Stomach (tissue), 9 donors: ENCODE results near the gene SCYL1. TPM values are rescaled to one million over a fixed set of nuclear protein-coding genes. Genes with fewer than 3 reads are reported as not detected.

Experiments
- DNase-seq, 2 donors: peaks; one replicate each; pipeline versions ENCODE4 v3.0.0 to v3.0.0-alpha.2; 2013 to 2019
- H3K27ac ChIP-seq, 5 donors: fragments of 200-600 bp in 4 of 5; sonication (generic) in 4 of 5; one replicate each; pipeline ENCODE4 v1.5.1; 2013 to 2019; ENCODE audit warnings: mild to moderate bottlenecking in 1 of 5, moderate library complexity in 1 of 5
- H3K27me3 ChIP-seq, 3 donors: fragments of 200-600 bp; sonication (generic); one replicate each; pipeline ENCODE4 v1.5.1; 2017 to 2019; ENCODE audit warnings: mixed run types in 1 of 3
- H3K36me3 ChIP-seq, 4 donors: fragments of 200-600 bp; sonication (generic); 1 replicate in 3 of 4; 2 replicates in 1 of 4; pipeline ENCODE4 v1.5.1; 2016 to 2019
- H3K4me1 ChIP-seq, 4 donors: fragments of 200-600 bp; sonication (generic); one replicate each; pipeline ENCODE4 v1.5.1; 2016 to 2019
- H3K4me3 ChIP-seq, 4 donors: fragments of 200-600 bp; sonication (generic) in 3 of 4; one replicate each; pipeline ENCODE4 v1.5.1; 2016 to 2019; ENCODE audit warnings: mild to moderate bottlenecking in 1 of 4
- H3K9me3 ChIP-seq, 4 donors: fragments of 200-600 bp; sonication (generic); one replicate each; pipeline ENCODE4 v1.5.1; 2016 to 2019
- EP300 ChIP-seq: sonication (generic); formaldehyde crosslinking; IDR thresholded peaks from one replicate; pipeline ENCODE4 v1.6.1; 2017; ENCODE audit warnings: antibody characterized with exemption
- POLR2A ChIP-seq, 4 donors: fragments of 450-650 bp; IDR thresholded peaks; one replicate each; pipeline ENCODE4 v1.6.1; 2016; ENCODE audit warnings: antibody characterized with exemption in 4 of 4, control low read depth in 2 of 4, mild to moderate bottlenecking in 1 of 4, moderate library complexity in 1 of 4
- POLR2AphosphoS5 ChIP-seq, 3 donors: sonication (generic); formaldehyde crosslinking; IDR thresholded peaks; one replicate each; pipeline ENCODE4 v1.6.1; 2016; ENCODE audit warnings: antibody characterized with exemption in 3 of 3
- WGBS, 5 donors: extraction: QIAGEN DNeasy Blood & Tissue Kit in 3 of 5; methylation state at CpG; one replicate each; pipeline versions ENCODE4 v1.1.5 to v1.1.7; 2013 to 2018; 5-methylcytosine and 5-hydroxymethylcytosine counted together
- intact Hi-C: fragments of 100-400 bp; cut with DNase I; formaldehyde crosslinking; loops from one replicate; pipeline ENCODE4 v1.15.1; 2023; ENCODE audit warnings: low total_unique reads
- polyA plus RNA-seq, 3 donors: library from polyadenylated mRNA; stranded (reverse); fragments of 200-250 nt; gene quantifications; one replicate each; pipeline ENCODE4 v1.2.3, GENCODE V29; 2013
- total RNA-seq, 5 donors: library from RNA; depleted of rRNA; stranded (reverse); fragments of >200 nt; gene quantifications; one replicate each; pipeline versions ENCODE4 v1.1.0 to v1.2.3, GENCODE V29; 2014 to 2016
- TF ChIP-seq, protein P1 (sequence below), 7 experiments: fragments of 450-650 bp in 4 of 7; fragments of 200-600 bp in 3 of 7; sonication (generic) in 3 of 7; IDR thresholded peaks; one replicate each; pipeline ENCODE4 v1.5.1; 2016 to 2019; ENCODE audit warnings: antibody characterized with exemption in 7 of 7, control low read depth in 2 of 7, mild to moderate bottlenecking in 1 of 7
- donor health status: healthy with polysubstance abuse.
- donor health status: Bipolar disorder and iron deficiency.
- donor health status: healthy.

The SCYL1 gene
- total and polyA plus RNA-seq, 8 donors: 3.5 to 94.8 (median 75.1) TPM

DNA sequence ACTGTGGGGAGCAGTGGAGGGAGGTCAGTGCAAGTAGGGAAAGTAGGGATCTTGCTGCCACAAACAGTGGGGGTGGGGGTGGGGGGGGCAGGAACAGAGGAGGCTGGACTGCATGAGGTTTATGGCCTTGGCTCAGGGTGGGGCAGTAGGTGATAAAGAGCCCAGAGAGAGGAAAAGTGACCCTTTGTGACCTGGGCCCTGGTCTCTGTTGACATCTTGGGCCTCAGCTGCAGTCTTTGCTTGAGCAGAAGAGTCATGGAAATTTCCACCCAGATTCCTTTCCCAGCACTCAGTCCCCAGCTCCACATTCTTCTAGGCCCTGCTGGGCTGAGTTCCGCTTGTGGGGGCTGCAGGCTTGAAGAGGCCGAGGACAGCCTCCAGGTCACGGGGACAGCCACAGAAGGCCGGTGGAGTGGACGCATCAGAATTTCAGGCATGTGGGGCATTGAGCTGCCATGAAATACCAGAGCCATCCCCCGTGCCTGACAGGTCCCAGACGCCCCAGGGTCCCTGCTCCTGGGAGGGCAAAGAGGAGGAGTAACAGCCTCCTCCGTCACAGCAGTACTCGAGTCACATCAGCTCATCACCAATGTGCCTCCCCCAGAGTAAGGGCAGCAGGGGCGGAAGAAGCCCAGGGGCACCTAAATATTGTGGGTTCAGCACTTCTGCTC is 35.7 kb upstream of the SCYL1 start:
- Histone ChIP-seq H3K27ac (peak overlapping the region; percentile 89 to 99 (median 99)), H3K9me3 (no peaks in the 10 kb centered on the region), H3K36me3 (no peaks in the 10 kb centered on the region), H3K27me3 (no peaks in the 10 kb centered on the region), H3K4me1 (peaks cover 88 to 96% (median 92%) of the 10 kb centered on the region in 4 donors), H3K4me3 (no peak overlapping the region)
- no peak for TF ChIP-seq POLR2A (IDR thresholded peaks at IDR 0.05)
- peak in 1 of 3 donors; percentile 40 for TF ChIP-seq POLR2AphosphoS5 (IDR thresholded peaks at IDR 0.05)
- DNase-seq: peak in 1 of 2 donors; percentile 83
- intact Hi-C loops: no loop called here
- 60 to 80% (median 77%) methylated on average over 9 to 10 of the region's 10 CpGs for WGBS, 5 donors

DNA sequence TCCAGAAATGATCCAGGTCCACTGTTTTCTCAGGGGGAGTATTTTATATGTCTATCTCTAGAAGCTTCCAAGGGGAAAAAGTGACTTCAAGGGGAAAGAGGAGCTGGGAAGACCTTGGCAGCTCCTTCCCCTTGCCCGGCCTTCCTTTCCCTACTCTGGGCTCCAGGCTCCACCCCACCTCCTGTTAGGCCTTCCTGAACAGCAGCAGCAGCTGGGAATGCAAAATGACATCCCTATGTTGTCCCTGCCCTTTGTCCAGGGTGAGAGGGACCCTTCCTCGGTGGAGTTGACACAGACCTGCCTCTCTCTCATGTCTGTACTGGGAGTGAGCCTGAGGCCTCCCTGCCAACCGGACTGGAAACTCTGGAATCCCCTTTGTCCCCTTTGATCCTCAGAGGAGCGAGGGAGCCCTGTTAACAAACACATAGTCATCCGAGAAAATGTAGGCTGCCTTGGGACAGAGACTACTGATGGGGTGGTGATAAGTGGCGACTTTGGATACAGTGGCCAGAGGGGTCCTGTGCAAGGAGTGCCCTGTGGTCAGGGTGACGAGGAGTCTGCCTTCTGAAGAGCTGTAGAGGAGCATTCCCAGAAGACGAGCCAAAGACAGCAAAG is 35.1 kb upstream of the SCYL1 start:
- no peak overlapping the region for H3K4me3 ChIP-seq
- 52 to 58% (median 55%) methylated on average over 8 of the region's 8 CpGs for WGBS, 5 donors
- intact Hi-C loops: no loop called here
- DNase-seq: peak; percentile 48 to 74
- H3K9me3 ChIP-seq: no peaks in the 10 kb centered on the region
- H3K36me3 ChIP-seq: no peaks in the 10 kb centered on the region
- H3K27ac ChIP-seq: peak overlapping the region; percentile 89 to 99 (median 99)
- H3K27me3 ChIP-seq: no peaks in the 10 kb centered on the region
- TF ChIP-seq, protein P1, sequence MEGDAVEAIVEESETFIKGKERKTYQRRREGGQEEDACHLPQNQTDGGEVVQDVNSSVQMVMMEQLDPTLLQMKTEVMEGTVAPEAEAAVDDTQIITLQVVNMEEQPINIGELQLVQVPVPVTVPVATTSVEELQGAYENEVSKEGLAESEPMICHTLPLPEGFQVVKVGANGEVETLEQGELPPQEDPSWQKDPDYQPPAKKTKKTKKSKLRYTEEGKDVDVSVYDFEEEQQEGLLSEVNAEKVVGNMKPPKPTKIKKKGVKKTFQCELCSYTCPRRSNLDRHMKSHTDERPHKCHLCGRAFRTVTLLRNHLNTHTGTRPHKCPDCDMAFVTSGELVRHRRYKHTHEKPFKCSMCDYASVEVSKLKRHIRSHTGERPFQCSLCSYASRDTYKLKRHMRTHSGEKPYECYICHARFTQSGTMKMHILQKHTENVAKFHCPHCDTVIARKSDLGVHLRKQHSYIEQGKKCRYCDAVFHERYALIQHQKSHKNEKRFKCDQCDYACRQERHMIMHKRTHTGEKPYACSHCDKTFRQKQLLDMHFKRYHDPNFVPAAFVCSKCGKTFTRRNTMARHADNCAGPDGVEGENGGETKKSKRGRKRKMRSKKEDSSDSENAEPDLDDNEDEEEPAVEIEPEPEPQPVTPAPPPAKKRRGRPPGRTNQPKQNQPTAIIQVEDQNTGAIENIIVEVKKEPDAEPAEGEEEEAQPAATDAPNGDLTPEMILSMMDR (IDR thresholded peaks at IDR 0.05): no peak
- TF ChIP-seq POLR2AphosphoS5 (IDR thresholded peaks at IDR 0.05) (no peak), EP300 (no peak), POLR2A (IDR thresholded peaks at IDR 0.05) (no peak)
- peaks cover 94 to 100% (median 96%) of the 10 kb centered on the region in 4 donors for H3K4me1 ChIP-seq

DNA sequence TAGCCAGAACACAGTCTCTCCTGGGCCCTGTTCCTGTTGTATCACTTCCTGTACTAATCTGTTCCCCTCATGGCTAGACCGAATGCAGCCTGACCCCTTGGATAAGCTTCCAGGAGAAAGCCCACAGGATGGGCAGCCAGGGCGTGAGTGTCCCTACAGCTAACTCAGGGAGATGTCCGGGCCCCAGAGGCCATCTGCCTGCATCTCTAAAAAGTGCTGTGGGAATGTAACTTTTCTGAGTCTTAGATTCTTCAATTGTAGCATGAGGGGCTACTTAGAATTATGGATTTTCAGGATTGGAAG is 33.8 kb upstream of the SCYL1 start:
- DNase-seq: no peak
- no peak for TF ChIP-seq POLR2A (IDR thresholded peaks at IDR 0.05)
- no peak for TF ChIP-seq EP300
- TF ChIP-seq, protein P1 (IDR thresholded peaks at IDR 0.05): no peak
- TF ChIP-seq POLR2AphosphoS5 (IDR thresholded peaks at IDR 0.05): no peak
- no peak overlapping the region for H3K4me3 ChIP-seq
- WGBS, 5 donors: 58 to 73% (median 64%) methylated on average over 3 of the region's 3 CpGs
- no peaks in the 10 kb centered on the region for H3K9me3 ChIP-seq
- no peaks in the 10 kb centered on the region for H3K27me3 ChIP-seq
- H3K27ac ChIP-seq: peak overlapping the region; percentile 89 to 99 (median 99)
- H3K36me3 ChIP-seq: no peaks in the 10 kb centered on the region
- intact Hi-C loops: no loop called here
- peaks cover 94 to 100% (median 97%) of the 10 kb centered on the region in 4 donors for H3K4me1 ChIP-seq

DNA sequence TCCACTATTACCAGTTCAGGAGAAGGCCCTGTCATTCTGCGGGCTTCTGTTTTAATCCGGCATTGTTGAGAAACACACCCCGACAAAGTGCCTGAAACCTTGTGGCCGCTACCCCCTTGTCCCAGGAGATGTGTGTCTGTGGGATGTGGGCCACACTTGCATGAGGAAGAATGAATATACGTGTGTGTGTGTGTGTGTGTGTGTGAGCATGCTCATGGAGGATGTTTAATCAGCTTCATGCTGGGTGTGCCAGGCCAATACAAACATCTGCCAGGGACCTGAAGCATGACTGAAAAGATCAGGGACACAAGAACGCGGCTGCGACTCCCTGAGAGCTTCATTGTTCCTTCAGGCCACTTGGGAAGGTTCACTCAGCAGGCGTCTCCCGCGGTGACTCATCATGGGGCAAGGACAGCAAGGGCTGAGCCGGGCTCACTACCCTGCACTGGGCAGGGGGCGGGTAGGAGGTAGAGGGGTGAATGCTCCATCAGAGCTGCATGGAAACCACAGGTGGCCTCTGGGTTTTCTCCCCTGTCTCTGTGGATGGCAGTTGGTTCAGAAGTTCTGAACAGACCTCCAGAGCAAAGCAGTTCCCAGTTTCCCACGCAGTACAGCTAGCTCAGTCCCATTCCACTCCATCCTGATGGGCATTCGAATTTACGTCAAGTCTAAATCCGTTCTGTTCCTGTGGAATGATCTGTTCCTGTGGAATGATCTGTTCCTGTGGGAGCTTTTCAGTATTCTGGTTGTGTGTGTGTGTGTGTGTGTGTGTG is 33.1 kb upstream of the SCYL1 start:
- Histone ChIP-seq H3K36me3 (no peaks in the 10 kb centered on the region), H3K9me3 (no peaks in the 10 kb centered on the region), H3K27me3 (no peaks in the 10 kb centered on the region), H3K4me3 (peak overlapping the region in 1 of 4 donors; percentile 6), H3K4me1 (peaks cover 94 to 100% (median 97%) of the 10 kb centered on the region in 4 donors), H3K27ac (peak overlapping the region; percentile 89 to 99 (median 99))
- 24 to 31% (median 29%) methylated on average over 17 of the region's 17 CpGs for WGBS, 5 donors
- intact Hi-C loops: no loop called here
- TF ChIP-seq EP300 (peak; percentile 63), POLR2AphosphoS5 (IDR thresholded peaks at IDR 0.05) (peak; percentile 54 to 87 (median 83)), POLR2A (IDR thresholded peaks at IDR 0.05) (no peak)
- peak; percentile 86 to 91 for DNase-seq

DNA sequence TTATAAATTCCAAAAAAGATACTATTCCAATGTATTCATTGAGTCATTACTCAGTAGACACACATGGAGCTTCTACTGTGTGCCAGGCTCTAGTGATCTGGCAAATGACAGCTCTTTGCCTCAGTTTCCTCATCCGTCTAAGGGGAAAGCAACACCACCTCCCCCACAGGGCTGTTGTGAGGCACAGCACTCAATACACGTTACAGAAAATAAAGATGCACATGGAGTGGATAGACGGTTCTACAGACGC is 32.6 kb upstream of the SCYL1 start:
- Histone ChIP-seq H3K9me3 (no peaks in the 10 kb centered on the region), H3K27ac (peak overlapping the region; percentile 89 to 99 (median 99)), H3K4me3 (peak overlapping the region in 1 of 4 donors; percentile 6), H3K27me3 (no peaks in the 10 kb centered on the region), H3K36me3 (no peaks in the 10 kb centered on the region), H3K4me1 (peaks cover 93 to 97% (median 95%) of the 10 kb centered on the region in 4 donors)
- intact Hi-C loops: no loop called here
- no peak for DNase-seq
- TF ChIP-seq POLR2A (IDR thresholded peaks at IDR 0.05): no peak
- TF ChIP-seq POLR2AphosphoS5 (IDR thresholded peaks at IDR 0.05): no peak
- TF ChIP-seq, protein P1 (IDR thresholded peaks at IDR 0.05): no peak
- TF ChIP-seq EP300: no peak
- WGBS, 5 donors: 35 to 63% (median 46%) methylated on average over 4 of the region's 4 CpGs
